NCI-H1092 treated with DMSO at 0.1 percent for 48 hours (cell line): ENCODE measurements around the gene NECAB2.
"Not testable (repeated sequence)": the region's sequence is repeated elsewhere in the genome, so short reads cannot be mapped to it uniquely, and the experiment has no call there.

ENCODE experiments used
- DNase-seq: peaks from one replicate; lab custom pipeline; 2025; lab: John Stamatoyannopoulos, UW

Gene NECAB2

GRCh38 chr16:83936581-83937165 is 31.4 kb upstream of the NECAB2 start:
- no peak for DNase-seq

DNA sequence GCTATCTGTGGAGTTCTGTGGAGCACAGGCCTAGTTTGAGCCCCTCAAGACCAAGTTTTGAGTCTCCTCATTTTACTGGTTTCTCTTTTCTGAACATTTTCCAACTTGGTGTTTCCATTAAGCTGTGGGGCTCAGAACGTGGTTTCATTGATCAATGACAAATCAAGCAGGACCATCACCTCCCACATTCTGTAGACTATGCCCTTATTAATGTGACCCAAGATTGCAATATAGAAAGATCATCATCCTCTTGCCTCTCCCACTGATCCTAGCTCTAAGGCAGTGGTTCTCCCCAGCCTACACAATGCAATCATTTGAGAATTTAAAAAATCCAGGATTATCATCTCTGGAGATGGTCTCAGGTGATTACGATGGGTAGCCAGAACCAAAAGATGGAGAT is 30.8 kb upstream of the NECAB2 start:
- no peak for DNase-seq

DNA sequence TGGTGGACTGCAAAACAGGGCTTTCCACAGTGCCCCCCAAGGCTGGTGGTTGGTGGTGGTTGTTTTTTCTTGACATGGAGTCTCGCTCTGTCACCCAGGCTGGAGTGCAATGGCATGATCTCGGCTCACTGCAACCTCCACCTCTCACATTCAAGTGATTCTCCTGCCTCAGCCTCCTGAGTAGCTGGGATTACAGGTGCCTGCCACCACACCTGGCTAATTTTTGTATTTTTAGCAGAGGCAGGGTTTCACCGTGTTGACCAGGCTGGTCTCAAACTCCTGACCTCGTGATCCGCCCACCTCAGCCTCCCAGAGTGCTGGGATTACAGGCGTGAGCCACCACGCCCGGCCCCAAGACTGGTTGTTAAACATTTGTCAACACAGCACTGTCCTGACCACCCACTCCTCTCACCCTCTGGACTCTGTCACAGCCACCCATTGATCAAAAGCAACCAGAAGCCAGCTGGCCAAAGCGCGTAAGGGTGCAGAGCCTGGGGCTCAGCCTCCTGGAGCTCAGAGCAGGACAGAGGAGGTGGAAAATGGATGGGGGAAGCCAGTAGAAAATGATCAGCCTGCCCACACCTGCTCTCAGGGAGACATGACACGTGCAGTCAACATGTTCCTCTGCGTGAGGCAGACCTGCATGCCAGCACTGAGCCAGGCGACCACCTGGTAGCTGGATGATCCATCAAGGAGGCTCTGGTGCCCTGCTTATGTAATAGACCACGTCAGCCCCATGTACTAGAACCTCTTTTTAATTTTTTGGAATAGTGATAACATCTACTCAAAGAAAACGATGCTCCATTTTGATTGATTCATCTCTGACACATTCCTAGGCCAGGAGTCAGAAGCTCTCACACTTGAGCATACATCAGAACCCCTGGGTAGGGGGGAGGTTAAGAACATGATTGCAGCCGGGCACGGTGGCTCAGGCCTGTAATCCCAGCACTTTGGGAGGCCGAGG is 29.8 kb upstream of the NECAB2 start:
- no peak for DNase-seq

DNA sequence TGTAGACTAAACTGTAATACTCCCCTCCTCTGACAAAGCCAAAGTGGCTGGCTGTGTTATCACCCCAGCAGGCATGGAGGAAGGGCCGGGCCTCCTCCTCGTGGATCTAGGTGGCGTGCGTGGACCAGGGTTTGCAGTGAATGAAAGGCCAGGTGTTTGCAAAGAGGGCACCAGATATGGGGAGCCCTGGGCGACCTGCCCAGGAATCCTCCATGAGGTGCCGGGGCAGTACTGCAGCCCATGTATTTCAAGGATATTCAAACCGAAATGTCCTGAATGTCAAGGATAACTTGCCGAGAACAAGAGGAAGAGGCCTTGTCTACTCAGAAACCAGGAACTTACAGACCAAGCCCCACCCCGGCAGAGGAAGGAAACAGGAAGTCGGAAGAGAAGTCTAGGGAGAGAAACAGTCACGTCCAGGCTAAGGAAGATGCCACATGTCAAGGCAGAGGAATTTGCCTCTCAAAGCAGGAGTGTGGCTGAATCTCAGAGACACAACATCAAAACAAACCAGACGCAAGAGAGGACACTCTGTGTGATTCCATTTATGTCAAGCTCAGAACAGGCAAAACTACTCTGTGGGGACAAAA is 28.7 kb upstream of the NECAB2 start:
- no peak for DNase-seq

DNA sequence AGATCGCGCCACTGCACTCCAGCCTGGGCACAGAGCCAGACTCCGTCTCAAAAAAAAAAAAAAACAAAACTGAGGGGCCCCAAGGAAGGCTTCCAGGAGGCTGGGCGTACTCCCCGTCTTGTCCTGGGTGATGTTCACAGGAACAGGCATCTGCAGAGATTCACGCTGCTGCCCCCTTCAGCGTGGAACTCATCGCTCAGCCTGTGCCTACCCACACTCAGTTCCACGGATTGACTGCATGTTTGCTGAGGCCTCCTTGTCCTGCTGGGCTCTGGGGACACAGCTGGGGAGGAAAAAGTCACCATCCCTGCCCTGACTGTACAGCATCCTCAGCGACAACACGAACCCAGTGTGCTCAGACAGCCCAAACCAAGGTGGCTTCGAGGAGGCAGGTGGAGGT is 27.9 kb upstream of the NECAB2 start:
- no peak for DNase-seq

- DNase-seq, result peak; percentile 36
These were observed 27.2 kb upstream of the NECAB2 start for GRCh38 chr16:83940630-83941378.

GRCh38 chr16:83941546-83941945 is 26.5 kb upstream of the NECAB2 start:
- not testable (repeated sequence) for DNase-seq

GRCh38 chr16:83942074-83942473 is 26.0 kb upstream of the NECAB2 start:
- DNase-seq, result no peak

DNA sequence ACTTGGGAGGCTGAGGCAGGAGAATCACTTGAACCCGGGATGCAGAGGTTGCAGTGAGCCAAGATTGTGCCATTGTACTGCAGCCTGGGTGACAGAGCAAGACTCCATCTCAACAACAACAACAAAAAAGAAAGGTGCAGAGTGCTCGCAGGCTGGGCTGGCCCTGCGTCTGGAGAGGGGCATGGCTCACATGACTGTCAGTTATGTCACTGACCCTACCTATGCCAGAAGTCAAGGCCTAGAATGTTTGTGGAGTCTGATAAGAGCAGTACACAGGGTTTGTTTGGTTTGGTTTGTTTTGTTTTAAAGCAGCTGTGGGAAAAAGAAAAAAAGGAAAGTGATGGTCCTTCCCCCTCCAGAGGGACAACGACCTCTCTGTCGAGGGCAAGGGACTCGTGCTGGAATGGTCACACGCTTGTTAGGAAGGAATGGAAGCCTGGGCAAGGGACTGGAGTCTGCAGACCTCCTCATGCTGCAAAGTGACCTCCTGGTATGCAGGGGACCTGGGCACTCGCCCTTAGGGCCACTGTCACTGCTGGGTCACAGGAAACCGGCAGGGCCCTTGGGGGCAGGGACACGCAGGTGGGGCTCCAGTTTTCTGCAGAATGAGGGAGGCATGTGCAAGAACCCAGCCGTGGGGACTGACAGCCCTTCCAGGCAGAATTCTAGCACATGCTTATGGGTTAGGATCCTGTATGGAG is 25.1 kb upstream of the NECAB2 start:
- DNase-seq, result no peak

GRCh38 chr16:83943516-83944050 is 24.5 kb upstream of the NECAB2 start:
- no peak for DNase-seq

DNA sequence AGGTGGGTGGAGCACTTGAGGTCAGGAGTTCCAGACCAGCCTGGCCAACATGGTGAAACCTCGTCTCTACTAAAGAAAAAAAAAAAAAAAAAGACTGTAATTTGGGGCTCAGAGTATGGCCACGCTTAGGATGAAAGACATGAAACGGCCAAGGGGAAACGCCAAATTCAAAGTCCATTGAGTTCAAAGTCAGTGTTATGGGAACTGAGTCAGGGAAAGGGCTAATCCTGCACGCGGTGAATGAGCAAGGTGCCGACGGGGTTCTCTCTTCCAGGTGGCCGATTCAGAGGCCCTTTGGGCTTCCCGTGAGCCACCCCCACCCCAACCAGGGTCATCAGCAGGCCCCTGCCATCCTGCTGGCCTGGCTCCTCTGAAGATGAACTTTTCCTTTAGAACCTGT is 22.5 kb upstream of the NECAB2 start:
- no peak for DNase-seq

GRCh38 chr16:83946154-83946780 is 21.8 kb upstream of the NECAB2 start:
- DNase-seq, result no peak

DNA sequence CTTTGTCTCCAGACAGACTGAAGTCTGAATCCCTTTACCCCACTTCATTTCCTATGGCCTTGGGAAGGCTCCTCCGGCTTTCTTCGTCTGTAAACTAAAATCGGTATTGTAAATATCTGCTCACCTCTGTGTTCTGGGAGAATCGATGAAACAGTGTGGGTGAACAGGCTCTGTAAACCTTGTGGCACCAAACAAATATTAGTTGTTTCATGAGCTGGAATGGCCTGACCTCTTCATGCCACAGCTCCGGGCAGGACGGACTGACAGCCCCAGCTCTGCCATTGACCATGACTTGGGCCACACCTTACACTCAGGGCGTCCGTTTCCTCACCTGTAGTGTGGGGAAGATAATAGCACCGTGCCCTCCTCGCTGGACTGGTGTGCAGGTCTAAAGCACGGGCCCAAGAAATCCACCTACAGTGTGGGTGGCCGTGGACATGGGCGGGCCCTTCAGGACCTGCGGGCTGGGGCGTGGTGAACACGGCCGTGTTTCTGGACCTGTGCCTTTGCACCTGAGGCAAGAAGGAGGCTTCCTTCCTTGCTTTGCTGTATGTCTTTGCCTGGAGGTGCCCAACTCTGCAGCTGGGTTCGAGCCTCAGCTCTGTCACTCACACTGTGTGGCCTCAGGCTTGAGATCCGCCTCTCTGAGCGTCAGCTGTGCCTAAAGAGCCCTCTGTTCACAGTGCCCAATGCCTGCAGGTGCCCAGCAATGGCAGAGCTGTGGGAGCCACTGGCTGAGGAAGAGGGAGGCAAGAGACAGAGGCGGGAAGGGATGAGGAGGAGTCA is 21.1 kb upstream of the NECAB2 start:
- DNase-seq, result no peak

GRCh38 chr16:83947642-83948234 is 20.3 kb upstream of the NECAB2 start:
- DNase-seq, result no peak

DNA sequence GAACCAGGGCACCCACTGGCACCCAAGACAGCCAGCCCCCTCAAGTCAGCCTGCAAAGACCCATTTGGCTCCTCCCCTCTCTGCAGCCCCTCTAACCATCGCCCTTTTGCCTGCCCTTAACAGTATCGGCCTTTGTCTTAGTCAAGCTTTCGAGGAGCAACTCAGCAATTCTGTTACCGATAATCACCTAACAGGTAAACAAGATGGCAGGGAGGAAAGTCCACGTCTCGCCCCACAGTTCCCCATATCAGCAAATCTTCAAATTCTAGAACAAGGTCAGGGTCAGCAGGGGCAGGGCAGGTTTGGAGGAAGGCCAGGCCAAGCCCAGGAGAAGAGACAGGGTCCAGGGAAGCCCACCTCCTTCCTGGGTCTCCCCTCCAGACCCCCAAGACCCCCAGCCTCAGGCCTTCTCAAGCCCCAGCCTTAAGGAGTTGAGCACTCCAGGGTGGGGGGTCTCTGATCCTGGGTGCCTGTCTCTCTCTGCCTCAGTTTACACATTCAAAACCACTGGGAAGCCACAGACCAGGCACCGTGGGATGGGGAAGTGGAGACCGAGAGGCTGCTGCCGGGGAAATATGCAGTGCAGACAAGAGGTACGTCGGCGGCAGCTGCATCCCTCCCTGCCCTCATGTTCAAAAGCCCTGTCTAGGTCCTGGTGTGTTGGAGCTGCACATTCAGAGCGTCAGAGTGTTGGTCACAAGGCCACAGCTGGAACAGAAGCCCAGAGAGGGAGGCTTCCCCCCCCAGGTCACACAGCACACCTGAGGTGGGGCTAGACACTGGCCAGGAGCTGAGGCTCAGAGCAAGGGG is 18.9 kb upstream of the NECAB2 start:
- no peak for DNase-seq

DNA sequence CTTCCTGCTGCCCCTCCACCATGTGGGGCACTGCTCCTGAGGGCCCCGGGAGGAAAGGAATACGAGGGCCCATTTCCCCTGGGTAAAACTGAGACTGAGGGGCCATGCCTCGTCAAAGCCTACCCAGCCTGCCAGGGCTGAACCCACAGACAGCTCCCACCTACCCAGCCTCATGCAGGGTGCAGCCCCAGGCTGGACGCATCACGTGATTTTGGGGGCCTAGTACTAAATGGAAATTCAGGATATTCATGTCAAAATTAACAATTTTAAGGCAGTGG is 18.4 kb upstream of the NECAB2 start:
- no peak for DNase-seq

GRCh38 chr16:83950862-83951399 is 17.1 kb upstream of the NECAB2 start:
- DNase-seq, result not testable (repeated sequence)

GRCh38 chr16:83951544-83951943 is 16.5 kb upstream of the NECAB2 start:
- no peak for DNase-seq

DNA sequence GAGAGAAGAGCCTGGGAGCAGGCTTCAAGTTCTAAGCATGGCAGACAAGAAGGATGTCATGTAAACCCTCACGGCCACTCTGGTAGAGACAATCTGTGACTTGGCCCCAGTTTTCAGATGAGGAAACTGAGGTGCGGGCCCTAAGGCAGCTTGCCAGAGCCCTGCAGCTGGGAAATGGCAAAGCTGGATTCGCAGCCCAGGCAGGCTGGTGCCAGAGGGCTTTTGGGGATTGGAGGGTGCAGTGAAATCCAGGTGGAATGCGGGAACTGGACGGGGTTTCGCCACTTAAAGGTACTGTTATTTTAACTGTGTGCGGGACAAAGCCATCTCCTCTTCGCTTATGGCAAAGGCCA is 15.5 kb upstream of the NECAB2 start:
- DNase-seq, result no peak
